Renal pelvis (tissue), 4 donors: ENCODE data around the gene OCRL. TPM values are rescaled to one million over a fixed set of nuclear protein-coding genes. Genes with fewer than 3 reads are reported as not detected.

ENCODE experiments used
- DNase-seq: peaks from one replicate; pipeline ENCODE4 v3.0.0-alpha.2; 2013
- polyA plus RNA-seq, 3 donors: library from polyadenylated mRNA; unstranded; fragments of 120-200 nt; gene quantifications; one replicate each; pipeline ENCODE4 v1.2.1, GENCODE V29; 2013; ENCODE audit not compliant: insufficient read length in 3 of 3

OCRL gene
- polyA plus RNA-seq, 3 donors: 26.9 to 32.6 (median 29.4) TPM

DNA sequence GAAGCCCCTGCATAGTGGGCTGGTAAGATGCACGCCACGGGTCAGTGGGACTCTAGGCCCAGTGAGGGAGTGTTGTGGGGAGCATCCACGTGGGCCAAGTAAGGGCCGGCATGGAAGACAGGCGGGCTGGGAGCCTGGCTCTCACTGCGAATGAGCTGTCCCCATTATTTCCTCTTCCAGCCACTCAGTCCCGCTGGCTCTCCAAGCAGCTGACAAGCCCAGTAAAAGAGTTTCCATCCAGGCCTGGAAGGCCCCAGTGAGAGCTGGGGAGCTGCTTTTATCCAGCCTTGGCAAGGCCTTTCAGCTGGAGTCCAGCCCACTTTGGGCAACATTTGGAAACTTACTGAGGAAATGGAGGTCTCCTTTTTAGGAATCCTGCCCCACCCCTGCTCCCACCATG, 89.8 kb downstream of the OCRL start:
- no peak for DNase-seq

- no peak for DNase-seq
Measured at GRCh38 chrX:129631849-129632248, 91.8 kb downstream of the OCRL start.

GRCh38 chrX:129632443-129632842, 92.4 kb downstream of the OCRL start:
- no peak for DNase-seq

- no peak for DNase-seq
Measured at GRCh38 chrX:129634541-129634940, 94.5 kb downstream of the OCRL start.

- no peak for DNase-seq
Measured at GRCh38 chrX:129636175-129636681, 96.2 kb downstream of the OCRL start.

DNA sequence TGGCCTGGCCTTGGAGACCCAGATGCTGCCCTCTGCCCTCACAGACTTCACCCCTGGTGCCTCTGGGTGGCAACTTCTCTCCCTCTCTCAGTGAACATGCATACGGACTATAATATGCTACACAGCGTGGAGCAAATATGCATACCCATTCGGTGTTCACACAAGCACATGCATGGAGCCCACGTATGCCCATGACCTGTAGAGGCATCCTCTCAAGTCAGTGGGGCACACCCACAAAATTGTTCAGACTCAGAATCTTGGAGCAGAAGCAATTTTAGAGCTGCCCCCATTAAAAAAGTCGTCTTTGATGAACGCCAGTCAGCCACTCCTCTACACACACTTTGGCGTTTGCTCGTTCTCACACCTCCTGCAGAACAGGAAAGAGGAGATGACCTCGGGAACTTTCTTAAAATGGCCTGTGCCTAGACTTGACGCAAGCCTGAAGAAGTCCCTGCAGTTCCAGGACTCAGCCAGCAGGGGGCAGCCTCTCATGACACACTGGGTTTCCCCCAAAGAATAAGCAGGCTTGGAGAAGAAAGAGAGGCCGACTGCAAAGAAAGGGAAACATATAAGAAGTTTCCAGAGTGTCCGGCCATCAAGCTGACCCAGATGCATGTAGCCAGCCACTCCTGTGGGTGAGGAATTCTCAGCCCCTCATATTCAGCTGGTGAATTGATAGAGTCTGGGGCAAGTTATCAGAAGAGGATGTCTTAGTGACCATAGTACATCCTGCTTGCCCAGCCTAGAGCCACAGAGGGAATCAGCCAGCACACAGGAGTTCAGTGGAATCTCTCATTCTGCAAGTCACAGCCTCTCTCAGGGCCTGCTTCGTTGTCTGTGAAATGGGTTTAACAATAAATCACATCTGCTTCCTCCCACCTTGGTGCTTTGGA, 97.4 kb downstream of the OCRL start:
- DNase-seq: peak; percentile 55

- DNase-seq: no peak
Measured at GRCh38 chrX:129638917-129639316, 98.9 kb downstream of the OCRL start.

DNA sequence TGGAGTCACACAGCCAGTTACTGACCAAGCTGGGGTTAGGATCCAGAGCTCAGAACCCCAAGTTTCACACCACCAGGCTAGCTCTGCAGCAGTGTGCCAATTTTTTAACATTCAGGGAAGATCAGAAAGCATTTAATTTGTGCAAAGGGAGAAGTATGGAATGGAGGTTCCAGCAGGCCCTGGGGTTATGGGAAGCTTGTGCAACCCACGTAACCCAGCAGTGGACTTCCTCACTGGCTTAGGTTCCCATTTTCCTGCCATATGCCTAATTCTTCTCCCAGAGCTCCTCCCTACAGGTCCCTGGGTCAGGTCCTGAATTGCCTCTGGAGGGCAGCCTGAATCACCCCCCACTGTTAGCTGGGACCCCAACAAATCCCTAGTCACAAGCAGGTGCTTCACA, 100.7 kb downstream of the OCRL start:
- DNase-seq: no peak

- no peak for DNase-seq
Measured at GRCh38 chrX:129641469-129641868, 101.4 kb downstream of the OCRL start.

GRCh38 chrX:129641941-129642340, 101.9 kb downstream of the OCRL start:
- DNase-seq: no peak

Other genes with a start within 250 kb of the OCRL start
- 100 to 1,000 TPM; 105 to 109 (median 106) TPM for gene SMARCA1, start 16.8 kb upstream of the OCRL start, polyA plus RNA-seq
- gene APLN, start 114.7 kb downstream of the OCRL start, polyA plus RNA-seq: 1 to 10 TPM; 5.5 to 6.2 (median 5.5) TPM
- 10 to 100 TPM; 87.7 to 93.0 (median 88.7) TPM for gene XPNPEP2, start 198.7 kb downstream of the OCRL start, polyA plus RNA-seq
- gene SASH3, start 239.7 kb downstream of the OCRL start, polyA plus RNA-seq: 1 to 10 TPM; 1.7 to 2.5 (median 1.8) TPM